GM18526 (cell line): Measurements from ENCODE around the gene NDEL1.

Experiments
- POLR2A ChIP-seq: IDR thresholded peaks from 3 replicates; pipeline ENCODE4 v1.6.1; 2011; ENCODE audit not compliant: insufficient read length; ENCODE audit errors: extremely low read depth

The NDEL1 gene, protein sequence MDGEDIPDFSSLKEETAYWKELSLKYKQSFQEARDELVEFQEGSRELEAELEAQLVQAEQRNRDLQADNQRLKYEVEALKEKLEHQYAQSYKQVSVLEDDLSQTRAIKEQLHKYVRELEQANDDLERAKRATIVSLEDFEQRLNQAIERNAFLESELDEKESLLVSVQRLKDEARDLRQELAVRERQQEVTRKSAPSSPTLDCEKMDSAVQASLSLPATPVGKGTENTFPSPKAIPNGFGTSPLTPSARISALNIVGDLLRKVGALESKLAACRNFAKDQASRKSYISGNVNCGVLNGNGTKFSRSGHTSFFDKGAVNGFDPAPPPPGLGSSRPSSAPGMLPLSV

DNA sequence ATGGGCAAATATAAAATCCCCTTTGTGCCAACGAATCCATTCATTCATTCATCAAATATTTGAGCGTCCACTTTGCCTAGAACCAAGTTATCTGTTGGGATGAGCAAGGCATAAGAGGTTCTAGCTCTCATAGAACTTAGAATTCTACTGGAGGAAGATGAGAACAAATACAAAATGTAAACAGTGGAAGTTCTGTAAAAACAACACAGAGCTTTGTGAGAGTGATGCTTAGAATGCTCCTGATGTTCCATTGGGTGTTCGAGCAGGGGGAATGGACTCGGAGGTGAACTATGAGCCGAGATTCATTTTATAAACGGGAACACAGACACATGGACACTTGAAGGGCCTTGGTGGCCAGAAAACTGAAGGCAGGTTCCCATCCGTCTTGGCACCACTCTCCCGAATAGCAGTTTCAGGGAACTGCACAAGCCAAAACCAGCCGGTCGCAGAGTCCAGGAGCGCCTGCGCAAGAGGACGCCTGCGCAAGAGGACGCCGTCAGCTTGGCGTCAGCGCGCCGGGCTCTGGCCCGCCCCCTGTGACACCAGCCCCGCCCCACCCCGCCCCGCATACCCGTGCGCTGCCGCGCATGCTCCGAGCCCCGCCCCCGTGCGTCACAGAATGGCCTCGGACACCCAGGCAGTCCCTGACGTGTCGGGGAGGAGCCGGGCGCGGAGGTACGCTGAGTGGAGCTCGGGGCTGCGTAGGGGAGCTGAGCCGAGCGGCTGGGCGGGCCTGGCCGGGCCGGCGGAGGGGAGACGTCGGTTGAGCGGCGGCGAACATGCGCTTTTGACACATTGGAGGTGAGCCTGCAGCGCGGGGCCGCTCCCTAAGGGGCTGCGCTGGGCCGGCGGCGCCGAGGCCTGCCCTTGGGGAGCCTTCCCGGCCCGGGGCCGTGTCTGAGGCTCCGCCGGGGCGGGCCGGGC lies at the start of gene NDEL1:
NDEL1 (plus strand) TSS at position 640 of the 924 bp plus-strand sequence. CDS start 8,388 bp downstream, outside the sequence.
- TF ChIP-seq POLR2A: peak; percentile 92

DNA sequence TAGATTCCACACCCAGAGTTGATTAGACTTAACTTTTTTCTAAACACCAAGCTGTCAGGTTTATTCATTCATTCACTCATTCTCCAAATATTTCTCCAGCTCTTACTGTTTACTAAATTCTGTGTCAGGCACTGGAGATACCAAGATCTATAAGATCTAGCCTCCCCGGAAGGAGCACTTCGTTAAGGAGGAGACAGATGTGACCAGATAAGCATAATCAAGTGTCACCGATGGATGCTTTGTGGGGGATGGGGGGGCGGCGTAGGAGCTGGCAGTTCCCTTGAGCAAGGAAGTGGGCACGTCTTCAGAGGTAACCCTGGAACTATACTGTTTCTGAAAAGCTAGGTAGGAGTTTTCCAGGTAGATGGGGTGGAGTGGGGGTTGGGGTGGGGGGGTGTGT lies 48.8 kb upstream of the NDEL1 start:
- no peak for TF ChIP-seq POLR2A

DNA sequence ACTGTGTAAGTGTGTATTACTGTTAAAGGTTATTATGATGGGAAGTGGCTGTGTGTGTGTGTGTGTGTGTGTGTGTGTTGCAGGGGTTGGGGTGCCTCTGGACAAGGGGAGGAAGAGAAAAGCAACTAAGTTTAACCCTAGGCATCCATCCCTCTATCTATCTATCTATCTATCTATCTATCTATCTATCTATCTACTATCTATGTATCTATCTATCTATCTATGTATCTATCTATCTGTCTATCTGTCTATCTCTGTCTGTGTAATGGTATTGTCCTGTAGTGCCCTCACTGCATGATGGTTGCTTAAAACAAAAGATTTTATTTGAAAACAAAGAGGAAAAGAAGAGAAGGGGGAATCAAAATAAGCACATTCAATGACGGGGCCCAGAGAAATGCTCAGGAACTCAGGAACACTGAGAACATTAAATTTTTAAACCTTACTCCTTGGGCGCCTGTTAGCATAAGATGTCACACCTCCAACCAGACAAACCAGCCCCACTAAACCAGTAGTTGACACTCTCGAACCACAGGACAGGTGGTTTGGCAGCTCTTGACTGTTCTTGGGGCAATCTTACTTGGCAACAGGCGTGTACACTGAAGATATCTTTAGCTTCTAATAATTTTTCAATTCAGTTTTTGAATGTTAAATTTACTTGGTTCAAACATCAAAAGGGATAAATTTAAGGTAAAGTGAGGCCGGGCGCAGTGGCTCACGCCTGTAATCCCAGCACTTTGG lies 47.6 kb upstream of the NDEL1 start:
- no peak for TF ChIP-seq POLR2A

DNA sequence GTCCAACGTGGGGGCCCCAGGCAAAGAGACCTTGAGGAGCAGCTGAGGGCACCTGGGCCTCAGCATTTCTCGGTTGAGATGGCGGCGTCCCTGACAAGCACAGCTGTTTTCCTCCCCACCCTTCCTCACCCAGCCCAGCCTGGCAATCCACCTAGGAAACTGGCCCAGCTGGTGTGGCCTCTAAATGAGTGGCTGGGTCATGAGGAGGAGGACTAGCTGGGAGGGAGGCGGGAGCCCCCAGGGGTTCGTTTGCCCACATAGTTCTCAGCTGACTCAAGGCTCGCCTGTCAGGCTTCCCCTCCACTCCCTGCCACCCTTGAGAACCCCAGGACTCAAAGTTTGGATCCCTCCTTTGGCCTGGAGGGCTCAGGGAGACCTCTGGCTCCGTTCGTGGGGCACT lies 44.0 kb upstream of the NDEL1 start:
- no peak for TF ChIP-seq POLR2A

- no peak for TF ChIP-seq POLR2A
Observed at GRCh38 chr17:8392274-8392673, 43.4 kb upstream of the NDEL1 start.

- TF ChIP-seq POLR2A: no peak
Observed at GRCh38 chr17:8392674-8393469, 42.8 kb upstream of the NDEL1 start.

DNA sequence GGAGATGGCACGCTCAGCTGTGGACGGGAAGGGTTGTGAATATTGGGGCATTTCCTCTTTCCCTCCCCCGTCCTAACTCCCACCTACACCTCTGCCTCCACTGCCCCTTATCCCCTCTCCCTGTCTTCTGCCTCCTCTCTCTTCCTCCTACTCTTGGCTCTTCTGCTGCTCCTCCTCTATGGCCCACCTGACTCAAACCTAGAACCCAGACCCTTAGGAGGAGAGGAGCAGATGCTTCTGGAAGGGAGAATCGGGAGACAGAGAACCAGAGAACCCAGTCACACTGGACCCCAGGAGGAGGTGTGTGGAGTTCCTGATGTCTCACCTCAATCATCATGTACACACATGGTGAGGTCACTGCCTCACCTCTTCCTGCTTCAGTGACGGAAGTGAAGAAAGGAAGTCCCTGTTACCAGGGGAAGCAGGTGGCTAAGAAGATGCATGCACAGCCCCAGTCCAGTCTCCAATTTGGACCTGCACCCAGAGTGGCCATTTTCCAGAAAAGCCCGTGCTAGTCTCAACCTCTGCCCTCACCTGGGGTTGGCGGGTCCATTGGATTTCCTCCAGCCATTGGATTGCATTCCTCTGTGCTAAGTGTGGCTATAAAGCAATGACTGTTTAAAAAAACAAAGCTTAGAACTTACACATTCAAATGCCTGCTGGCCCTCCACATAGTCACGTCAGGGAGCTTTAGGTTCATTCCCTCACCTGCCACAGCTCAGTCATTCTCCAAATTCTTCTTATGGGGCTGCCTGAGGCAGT lies 42.0 kb upstream of the NDEL1 start:
- no peak for TF ChIP-seq POLR2A

- TF ChIP-seq POLR2A: no peak
Observed at GRCh38 chr17:8397636-8398035, 38.0 kb upstream of the NDEL1 start, which contains the start of gene RNF222. Gene RNF222 (minus strand): TSS chr17:8397827. CDS start chr17:8393461, 4,366 bp downstream.

GRCh38 chr17:8398980-8399379 lies 36.7 kb upstream of the NDEL1 start:
- no peak for TF ChIP-seq POLR2A

GRCh38 chr17:8401107-8401506 lies 34.6 kb upstream of the NDEL1 start:
- TF ChIP-seq POLR2A: no peak

DNA sequence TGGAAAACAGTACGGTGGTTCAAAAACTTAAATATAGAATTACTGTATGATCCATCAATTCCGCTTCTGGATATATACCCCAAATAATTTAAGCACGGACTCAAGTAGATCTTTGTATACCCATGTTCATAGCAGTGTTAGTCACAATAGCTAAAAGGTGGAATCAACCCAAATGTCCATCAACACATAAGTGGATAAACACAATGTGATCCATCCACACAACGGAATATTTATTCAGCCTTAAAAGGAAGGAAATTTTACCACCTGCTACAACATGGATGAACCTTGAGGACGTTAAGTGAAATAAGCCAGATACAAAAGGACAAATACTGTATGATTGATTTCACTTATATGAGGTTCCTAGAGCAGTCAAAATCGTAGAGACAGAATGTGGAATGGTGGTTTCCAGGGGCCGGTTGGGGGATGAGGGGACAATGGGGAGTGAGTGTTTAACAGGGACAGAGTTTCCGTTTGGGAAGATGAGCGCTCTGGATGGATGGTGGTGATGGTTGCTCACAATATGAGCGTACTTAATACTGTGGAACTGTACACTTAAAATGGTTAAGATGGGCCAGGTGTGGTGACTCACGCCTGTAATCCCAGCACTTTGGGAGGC lies 32.7 kb upstream of the NDEL1 start:
- TF ChIP-seq POLR2A: no peak

DNA sequence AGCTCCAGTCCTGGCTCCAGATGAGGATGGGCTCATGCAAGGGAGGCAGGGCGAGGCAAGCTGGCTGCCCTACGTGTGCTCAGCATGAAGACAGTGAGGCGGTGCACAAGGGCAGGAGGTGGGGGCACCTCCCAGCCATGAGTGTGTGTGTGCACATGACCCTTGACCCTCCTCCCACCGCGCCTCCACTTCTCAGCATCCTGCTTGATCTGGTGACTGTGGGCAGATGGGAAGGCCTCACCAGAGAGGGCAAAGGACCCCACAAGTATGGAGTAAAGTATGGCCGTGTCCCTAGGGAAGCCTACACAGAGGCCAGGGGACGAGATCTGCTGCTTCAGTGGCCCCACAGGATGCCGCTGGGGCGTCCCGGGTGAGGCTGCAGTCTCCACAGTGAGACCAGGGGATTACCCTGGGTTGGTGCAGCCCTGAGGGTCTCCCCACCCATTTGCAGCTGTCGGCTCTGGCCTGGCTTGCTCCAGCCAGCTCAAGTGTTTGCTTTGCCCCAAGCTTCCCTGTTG lies 30.1 kb upstream of the NDEL1 start:
- TF ChIP-seq POLR2A: no peak

- no peak for TF ChIP-seq POLR2A
Observed at GRCh38 chr17:8406174-8406573, 29.5 kb upstream of the NDEL1 start.
